ENCODE measurements around the gene RFX1.

DNA sequence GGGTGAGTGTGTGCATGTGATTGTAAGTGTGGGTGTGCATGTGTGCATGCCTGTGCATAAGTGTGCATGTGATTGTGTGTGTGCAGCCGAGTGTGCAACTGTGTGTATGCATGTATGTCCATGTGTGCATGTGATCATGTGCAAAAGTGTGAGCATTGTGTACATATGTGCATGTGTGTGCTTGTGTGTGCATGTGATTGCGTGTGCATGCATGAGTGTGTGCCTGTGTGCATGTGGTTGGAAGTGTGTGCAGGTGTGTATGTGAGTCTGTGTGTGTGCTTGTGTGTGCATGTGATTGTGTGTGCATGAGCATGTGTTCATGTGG, 71.4 kb downstream of the RFX1 start:
- TF ChIP-seq, protein P1, sequence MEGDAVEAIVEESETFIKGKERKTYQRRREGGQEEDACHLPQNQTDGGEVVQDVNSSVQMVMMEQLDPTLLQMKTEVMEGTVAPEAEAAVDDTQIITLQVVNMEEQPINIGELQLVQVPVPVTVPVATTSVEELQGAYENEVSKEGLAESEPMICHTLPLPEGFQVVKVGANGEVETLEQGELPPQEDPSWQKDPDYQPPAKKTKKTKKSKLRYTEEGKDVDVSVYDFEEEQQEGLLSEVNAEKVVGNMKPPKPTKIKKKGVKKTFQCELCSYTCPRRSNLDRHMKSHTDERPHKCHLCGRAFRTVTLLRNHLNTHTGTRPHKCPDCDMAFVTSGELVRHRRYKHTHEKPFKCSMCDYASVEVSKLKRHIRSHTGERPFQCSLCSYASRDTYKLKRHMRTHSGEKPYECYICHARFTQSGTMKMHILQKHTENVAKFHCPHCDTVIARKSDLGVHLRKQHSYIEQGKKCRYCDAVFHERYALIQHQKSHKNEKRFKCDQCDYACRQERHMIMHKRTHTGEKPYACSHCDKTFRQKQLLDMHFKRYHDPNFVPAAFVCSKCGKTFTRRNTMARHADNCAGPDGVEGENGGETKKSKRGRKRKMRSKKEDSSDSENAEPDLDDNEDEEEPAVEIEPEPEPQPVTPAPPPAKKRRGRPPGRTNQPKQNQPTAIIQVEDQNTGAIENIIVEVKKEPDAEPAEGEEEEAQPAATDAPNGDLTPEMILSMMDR (IDR thresholded peaks at IDR 0.05; ENCODE audit: poor library complexity): no peak
- TF ChIP-seq EZH2 (IDR thresholded peaks at IDR 0.05; ENCODE audit: borderline replicate concordance) (no peak), EZH2phosphoT487 (IDR thresholded peaks at IDR 0.05; ENCODE audit: low read depth, severe bottlenecking, unreplicated experiment) (no peak)

Measured in hepatocyte (in vitro differentiated cells).